ENCODE data around the gene GPRC5A. TPM values are rescaled to one million over a fixed set of nuclear protein-coding genes. Genes with fewer than 3 reads are reported as not detected.

The GPRC5A gene
- total RNA-seq, 1 experiment from 2014 or later, result 742 TPM

- TF ChIP-seq CTCF (IDR thresholded peaks at IDR 0.05; ENCODE audit: unreplicated experiment), result no peak
- DNase-seq, result no peak
- Mint-ChIP-seq H3K4me1 (ENCODE audit: low read depth, unreplicated experiment) (peaks cover 91% of the 10 kb centered on the region), H3K27ac (ENCODE audit: unreplicated experiment) (peak overlapping the region; percentile 66), H3K36me3 (ENCODE audit: insufficient read depth, unreplicated experiment) (peaks cover 100% of the 10 kb centered on the region), H3K4me3 (ENCODE audit: low read depth, unreplicated experiment) (peak overlapping the region; percentile 62), H3K27me3 (ENCODE audit: unreplicated experiment) (no peaks in the 10 kb centered on the region), H3K9me3 (ENCODE audit: low read depth, unreplicated experiment) (no peaks in the 10 kb centered on the region)
- BruUV-seq (replicated peaks), result no TSS peak
- intact Hi-C loops (cut with micrococcal nuclease; ENCODE audit: unreplicated experiment), result no loop called here
- CTCF ChIA-PET, result interaction anchor here (1.9 kb wide), 1 partner anchor 32 kb away, joined by 4 read pairs; no protein-coding TSS in a partner anchor
Observed at GRCh38 chr12:12908711-12909110, 17.3 kb downstream of the GPRC5A start.

GRCh38 chr12:12909228-12909994 is 18.0 kb downstream of the GPRC5A start:
- intact Hi-C loops (cut with micrococcal nuclease; ENCODE audit: unreplicated experiment), result no loop called here
- no TSS peak for BruUV-seq (replicated peaks)
- no peaks in the 10 kb centered on the region for H3K27me3 Mint-ChIP-seq (ENCODE audit: unreplicated experiment)
- CTCF ChIA-PET, result interaction anchor here (0.6 to 1.9 kb wide), 3 partner anchors 32 to 97 kb away, joined by 3 to 4 read pairs (median 3); no protein-coding TSS in a partner anchor
- H3K27ac Mint-ChIP-seq (ENCODE audit: unreplicated experiment), result peak overlapping the region; percentile 66
- H3K9me3 Mint-ChIP-seq (ENCODE audit: low read depth, unreplicated experiment), result no peaks in the 10 kb centered on the region
- H3K4me1 Mint-ChIP-seq (ENCODE audit: low read depth, unreplicated experiment), result peaks cover 91% of the 10 kb centered on the region
- no peak for DNase-seq
- peak overlapping the region; percentile 62 for H3K4me3 Mint-ChIP-seq (ENCODE audit: low read depth, unreplicated experiment)
- peaks cover 100% of the 10 kb centered on the region for H3K36me3 Mint-ChIP-seq (ENCODE audit: insufficient read depth, unreplicated experiment)
- TF ChIP-seq CTCF (IDR thresholded peaks at IDR 0.05; ENCODE audit: unreplicated experiment), result no peak

- Mint-ChIP-seq H3K9me3 (ENCODE audit: low read depth, unreplicated experiment) (no peaks in the 10 kb centered on the region), H3K4me3 (ENCODE audit: low read depth, unreplicated experiment) (peak overlapping the region; percentile 62), H3K36me3 (ENCODE audit: insufficient read depth, unreplicated experiment) (peaks cover 100% of the 10 kb centered on the region), H3K4me1 (ENCODE audit: low read depth, unreplicated experiment) (peaks cover 90% of the 10 kb centered on the region), H3K27me3 (ENCODE audit: unreplicated experiment) (no peaks in the 10 kb centered on the region), H3K27ac (ENCODE audit: unreplicated experiment) (peak overlapping the region; percentile 66)
- BruUV-seq (replicated peaks), result no TSS peak
- intact Hi-C loops (cut with micrococcal nuclease; ENCODE audit: unreplicated experiment), result no loop called here
- CTCF ChIA-PET, result interaction anchor here (0.6 to 0.9 kb wide), 2 partner anchors 66 to 98 kb away, joined by 3 read pairs; no protein-coding TSS in a partner anchor
- no peak for DNase-seq
- TF ChIP-seq CTCF (IDR thresholded peaks at IDR 0.05; ENCODE audit: unreplicated experiment), result no peak
Observed at GRCh38 chr12:12909995-12910420, 18.6 kb downstream of the GPRC5A start.

DNA sequence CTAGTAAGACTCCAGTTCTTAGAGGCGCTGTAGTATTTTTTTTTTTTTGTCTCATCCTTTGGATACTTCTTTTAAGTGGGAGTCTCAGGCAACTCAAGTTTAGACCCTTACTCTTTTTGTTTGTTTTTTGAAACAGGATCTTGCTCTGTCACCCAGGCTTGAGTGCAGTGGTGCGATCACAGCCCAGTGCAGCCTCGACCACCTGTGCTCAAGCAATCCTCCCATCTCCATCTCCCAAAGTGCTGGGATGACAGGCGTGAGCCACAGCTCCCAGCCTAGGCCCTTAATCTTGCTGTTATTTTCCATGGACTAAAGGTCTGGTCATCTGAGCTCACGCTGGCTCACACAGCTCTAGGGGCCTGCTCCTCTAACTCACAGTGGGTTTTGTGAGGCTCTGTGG is 21.3 kb downstream of the GPRC5A start:
- Mint-ChIP-seq H3K4me3 (ENCODE audit: low read depth, unreplicated experiment) (peak overlapping the region; percentile 30), H3K36me3 (ENCODE audit: insufficient read depth, unreplicated experiment) (peaks cover 100% of the 10 kb centered on the region), H3K27ac (ENCODE audit: unreplicated experiment) (peak overlapping the region; percentile 80), H3K4me1 (ENCODE audit: low read depth, unreplicated experiment) (peaks cover 86% of the 10 kb centered on the region), H3K9me3 (ENCODE audit: low read depth, unreplicated experiment) (no peaks in the 10 kb centered on the region), H3K27me3 (ENCODE audit: unreplicated experiment) (no peaks in the 10 kb centered on the region)
- no peak for DNase-seq
- intact Hi-C loops (cut with micrococcal nuclease; ENCODE audit: unreplicated experiment), result no loop called here
- CTCF ChIA-PET, result interaction anchor here (0.6 kb wide), 1 partner anchor 135 kb away, joined by 8 read pairs; no protein-coding TSS in a partner anchor
- TF ChIP-seq CTCF (IDR thresholded peaks at IDR 0.05; ENCODE audit: unreplicated experiment), result no peak
- BruUV-seq (replicated peaks), result no TSS peak
